Stimulated activated CD4-positive, alpha-beta T cell treated with anti-CD3 and anti-CD28 coated beads, Interleukin-1b, Interleukin-23, amount 100 ng/mL, for 24 hours (primary cell): Measurements from ENCODE around the gene APRT.

Experiments used
- DNase-seq, 4 experiments: peaks; one replicate each; pipeline ENCODE4 v3.0.0-alpha.2; 2020; ENCODE audit warnings: low read depth in 4 of 4, low spot score in 1 of 4

Gene APRT

DNA sequence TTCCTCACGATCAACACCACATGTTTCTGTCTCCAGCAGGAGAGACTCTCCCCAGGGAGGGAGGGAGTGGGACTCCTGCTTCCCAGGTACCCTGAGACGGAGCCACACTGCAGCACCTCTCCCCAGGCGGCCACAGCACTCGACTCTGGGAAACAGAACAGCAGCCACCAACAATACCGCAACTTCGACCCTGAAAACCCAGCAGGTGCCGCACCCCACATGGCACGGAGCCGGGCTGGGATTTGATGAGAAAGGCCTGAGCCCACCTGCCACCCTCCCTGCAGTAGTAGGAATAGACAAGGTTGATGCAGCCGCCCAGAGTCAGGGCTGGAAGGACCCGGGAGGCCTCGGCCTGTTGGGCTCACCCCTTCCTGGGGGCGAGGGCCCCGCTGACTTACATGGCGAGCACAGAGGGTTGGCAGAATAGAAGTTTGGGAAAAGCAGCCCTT, 30.6 kb upstream of the APRT start:
- no peak for DNase-seq

DNA sequence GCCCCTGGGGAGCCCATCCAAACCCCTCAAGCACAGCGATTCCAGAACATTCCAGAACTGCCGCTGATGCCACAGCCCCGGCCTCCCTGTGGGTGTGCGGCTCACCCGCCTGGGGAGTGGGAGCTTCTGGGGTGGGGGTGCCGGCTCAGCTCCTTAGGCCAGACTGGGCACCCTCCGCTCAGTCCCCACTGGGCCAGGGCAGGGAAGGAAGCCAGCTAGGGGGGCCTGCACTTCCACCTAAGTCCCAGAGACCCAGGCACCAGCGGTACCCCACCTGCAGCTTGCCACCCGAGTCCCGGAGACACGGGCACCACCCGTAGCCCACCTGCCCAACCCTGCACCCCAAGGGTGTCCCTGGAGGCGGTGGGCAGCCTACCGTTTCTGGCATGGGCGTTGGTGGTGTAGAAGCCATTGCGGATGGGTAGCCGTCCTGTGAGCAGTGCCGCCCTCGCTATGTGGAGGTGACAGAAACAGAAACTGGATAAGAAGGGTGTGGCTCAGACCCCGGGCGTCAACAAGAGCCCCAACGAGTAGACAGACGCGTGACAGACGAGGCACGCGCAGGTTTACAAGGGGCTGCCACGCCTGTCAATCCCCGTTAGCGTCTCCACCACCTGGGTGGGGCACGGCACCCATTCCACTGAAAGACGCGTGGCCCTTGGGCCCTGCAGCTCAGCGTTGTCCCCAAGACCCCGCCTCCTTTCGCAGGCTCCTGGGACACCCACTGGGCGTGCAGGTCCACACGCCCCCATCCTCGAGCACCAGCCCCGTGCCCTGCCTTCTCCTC, 30.0 kb upstream of the APRT start:
- DNase-seq, result no peak

DNA sequence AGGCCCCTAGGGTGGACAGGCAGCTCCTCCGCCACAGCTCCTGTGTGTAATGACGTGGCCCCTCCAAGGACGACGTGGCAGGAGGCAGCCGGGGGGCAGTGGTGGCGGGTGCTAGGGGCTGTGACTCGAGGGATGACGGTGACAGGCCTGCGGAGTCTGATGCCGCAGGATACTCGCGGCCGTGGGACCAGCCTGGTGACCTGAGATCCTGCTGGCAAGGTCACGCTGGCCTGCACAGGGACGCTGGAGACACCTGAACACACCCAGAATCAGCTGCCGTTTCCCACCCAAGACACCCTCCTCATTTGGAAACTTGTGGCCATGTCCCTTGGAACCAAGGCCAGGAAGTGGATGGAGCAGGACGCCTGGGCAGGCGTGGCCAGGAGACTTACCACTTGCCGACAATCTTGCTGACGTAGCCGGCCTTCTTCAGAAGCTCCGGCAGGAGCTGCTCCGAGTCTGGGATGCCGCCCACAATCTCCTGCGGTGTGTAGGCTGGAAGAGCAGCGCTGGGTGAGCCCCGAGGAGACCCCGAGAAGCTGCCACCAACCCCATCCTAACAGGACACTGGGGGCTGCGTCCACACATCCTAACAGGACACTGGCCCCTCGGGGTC, 29.0 kb upstream of the APRT start:
- no peak for DNase-seq

DNA sequence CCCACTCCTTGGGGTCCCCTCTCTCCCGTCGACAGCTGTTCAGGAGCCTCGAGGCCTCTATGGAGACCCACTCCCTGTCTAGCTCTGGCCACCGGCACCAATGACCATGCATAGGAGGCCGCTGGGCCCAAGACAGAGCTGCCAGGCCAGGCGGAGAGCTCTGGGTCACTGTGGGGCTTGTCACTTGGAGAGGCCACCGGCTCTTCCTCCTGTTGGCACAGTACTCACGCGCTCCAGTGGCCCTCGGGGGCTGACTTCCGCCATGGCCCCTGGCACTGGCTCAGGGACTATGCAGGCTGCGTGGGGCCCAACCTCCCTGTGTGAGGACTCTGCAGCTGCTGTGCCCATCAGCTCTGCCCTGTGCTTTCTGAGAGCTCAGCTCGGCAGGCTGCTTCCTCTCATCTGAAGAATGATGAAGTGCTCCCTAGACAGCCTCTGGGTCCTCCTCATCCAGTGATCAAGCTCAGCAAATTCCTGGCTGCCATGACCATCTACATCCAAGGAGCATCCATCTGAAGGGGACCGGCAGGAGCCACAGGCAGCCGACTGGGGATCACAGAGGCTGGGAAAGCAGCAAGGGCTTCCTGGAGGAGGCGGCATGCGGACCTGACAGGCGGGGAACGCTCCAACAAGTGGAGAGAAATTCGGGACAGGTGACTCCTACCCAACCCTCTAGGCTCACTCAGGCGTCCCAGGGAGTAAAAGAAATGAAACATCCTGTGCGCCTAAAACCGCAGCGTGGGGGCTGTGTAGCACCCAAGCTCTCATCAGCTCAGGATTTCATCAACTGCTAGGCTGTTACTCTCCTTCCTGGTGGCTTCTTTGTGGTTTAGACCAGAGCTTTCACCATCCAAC, 28.2 kb upstream of the APRT start:
- no peak for DNase-seq

DNA sequence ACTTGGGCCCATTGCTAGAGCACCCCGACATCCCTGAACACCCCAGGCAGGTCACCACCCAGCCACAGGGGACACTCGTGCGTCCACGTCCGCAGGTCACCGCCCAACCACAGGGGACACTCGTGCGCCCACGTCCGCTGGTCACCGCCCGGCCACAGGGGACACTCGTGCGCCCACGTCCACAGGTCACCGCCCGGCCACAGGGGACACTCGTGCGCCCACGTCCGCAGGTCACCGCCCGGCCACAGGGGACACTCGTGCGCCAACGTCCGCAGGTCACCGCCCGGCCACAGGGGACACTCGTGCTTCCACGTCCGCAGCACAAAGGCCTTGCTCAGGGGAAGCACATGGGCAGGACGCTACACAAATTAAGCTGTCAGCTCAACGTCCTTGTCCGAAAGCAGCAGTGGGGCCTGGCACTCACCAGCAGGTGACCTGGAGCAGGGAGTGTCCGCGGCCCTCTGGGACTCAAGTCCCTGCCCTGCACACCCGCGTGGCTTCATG, 27.4 kb upstream of the APRT start:
- DNase-seq, result no peak

DNA sequence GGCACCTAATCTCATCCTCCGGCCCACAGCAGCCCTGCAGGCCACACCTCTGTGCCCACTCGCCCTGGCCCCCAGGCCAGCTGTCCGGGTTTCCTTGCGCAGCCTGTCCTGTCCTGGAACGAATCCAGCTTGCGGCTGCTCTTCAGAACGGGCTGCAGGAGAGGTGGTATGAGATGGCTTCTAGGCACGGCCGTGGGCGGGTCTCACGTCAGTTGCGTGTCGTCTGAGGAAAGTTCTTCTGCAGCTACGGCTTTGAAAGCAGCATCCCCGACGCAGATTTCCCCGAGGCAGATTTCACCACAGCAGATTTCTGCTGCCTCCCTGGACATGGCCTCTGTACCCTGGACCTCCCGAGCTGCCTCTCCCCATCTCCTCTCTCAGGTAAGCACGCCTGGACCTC, 26.8 kb upstream of the APRT start:
- DNase-seq, result no peak

DNA sequence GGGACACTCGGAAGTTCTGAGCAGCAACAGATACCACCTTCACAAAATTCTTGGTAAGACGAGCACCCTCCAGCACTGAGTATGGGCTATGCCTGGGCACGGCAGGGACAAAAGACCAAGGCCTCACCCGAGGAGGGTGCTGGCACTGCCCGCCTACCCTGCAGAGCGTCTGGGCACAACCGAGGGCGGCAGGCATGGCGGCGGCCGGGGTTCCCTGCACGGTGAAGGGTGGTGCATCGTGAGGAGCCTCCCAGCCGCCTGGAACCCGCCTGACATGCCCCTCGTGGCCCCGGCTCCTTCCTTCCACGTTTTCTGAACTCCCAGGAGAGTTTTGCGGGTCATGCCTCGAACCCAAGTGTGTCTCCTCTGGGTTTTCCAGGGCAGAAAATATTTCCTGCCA, 26.1 kb upstream of the APRT start:
- DNase-seq, result no peak

DNA sequence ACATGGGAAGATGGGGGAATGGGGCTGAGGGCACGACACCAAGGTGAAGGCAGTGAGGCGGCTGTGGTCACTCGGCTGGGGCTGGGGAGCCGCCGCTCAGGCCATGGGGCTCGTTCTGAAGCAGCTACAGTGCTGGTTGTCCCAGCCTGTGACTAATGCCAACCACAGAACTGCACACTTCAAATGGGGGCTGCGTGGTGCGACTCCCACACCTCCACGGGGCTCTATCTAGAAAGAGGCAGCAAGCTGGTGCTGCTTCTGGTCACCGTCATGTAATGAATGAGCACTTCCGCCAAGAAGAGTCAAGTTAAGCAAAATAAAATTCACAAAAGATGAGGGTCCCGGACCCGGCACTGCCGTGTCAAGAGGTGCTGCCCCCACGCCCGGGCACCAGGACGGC, 25.1 kb upstream of the APRT start:
- DNase-seq, result no peak

DNA sequence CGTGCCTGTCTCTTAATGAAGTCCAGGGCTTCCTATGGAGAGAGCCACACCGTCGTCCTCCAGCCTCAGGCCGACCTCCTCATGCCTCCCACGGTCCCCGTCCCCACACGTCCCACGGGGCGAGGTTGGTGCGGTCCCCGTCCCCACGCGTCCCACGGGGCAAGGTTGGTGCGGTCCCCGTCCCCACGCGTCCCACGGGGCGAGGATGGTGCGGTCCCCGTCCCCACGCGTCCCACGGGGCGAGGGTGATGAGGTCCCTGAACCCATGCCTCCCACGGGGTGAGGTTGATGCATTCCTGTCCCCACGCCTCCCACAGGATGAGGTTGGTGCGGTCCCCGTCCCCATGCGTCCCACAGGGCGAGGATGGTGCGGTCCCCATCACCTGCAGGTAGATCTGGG, 24.1 kb upstream of the APRT start:
- DNase-seq, result no peak

DNA sequence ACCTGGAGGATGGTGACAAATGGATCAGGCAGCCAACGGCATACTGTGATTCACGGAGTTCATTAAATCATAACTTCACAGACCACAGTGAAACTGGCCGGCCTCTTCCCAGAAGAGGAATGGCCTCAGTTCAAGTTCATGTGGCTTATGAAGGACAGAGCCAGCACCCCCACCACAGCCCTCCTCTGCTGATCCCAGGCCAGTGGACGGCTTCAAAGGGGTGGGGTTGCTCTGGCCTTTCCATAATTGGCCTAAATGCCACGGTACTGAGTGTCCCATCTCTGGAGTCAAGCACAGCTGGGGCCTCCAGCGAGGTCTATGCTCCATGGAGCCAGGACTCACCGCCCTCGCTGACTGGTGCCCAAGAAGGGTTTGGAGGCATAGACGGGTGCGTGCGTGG, 23.7 kb upstream of the APRT start:
- no peak for DNase-seq

DNA sequence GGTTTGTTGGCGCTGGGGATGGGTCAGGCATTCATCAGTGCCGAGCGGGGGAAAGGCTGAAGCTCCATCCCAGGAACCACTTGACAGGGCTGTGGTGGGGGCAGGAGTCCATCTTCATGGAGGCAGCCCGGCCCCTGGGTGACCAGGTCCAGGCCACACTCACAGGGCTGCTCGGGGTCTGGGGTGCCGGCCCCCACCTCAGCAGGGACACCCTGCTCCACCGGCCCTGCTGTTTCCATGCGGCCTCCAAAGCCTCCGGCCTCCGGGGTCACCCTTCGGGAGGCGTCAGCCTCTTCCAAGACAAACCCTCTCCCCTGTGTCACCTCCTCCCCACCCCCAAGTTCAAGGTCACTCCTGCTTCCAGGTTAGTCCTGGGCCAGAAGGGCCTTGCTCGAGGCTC, 22.9 kb upstream of the APRT start:
- DNase-seq, result no peak

DNA sequence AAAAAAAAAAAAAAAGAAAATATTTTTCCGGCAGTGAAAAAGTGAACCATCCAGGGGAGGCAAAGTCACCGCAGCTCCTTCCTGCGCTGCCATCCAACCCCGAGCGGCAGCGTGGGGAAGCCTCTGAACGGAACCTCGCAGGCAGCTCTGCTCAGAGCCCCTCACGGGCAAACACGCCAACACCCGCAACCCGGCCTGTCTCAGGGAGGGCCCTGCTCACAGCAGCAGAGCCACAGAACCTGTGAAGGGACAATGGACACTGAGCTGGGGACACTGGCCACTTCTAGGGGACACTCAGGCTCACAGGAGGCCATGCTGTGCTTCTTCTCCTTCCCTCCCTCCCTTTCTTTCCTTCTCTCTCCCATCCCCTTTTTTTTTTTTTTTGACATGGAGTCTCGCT, 21.4 kb upstream of the APRT start:
- DNase-seq, result no peak

DNA sequence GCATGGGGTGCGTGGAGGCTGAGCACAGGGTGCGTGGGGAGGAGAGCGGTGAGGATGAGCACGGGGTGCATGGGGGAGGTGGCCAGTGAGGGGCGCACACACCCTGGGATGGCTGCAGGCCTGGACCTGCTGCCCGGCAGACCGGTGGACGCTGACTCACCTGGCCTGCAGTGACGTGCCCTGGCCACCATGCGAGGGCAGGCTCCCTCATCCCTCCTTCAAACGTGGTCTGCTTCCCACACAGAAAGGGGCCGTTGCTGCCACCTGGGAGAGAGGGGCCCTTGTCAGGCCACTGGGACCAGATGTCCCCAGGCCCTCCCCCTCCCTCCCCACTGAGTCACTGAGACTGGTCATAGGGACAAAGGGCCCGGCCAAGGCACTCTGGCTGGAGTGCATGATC, 20.1 kb upstream of the APRT start:
- DNase-seq, result no peak

DNA sequence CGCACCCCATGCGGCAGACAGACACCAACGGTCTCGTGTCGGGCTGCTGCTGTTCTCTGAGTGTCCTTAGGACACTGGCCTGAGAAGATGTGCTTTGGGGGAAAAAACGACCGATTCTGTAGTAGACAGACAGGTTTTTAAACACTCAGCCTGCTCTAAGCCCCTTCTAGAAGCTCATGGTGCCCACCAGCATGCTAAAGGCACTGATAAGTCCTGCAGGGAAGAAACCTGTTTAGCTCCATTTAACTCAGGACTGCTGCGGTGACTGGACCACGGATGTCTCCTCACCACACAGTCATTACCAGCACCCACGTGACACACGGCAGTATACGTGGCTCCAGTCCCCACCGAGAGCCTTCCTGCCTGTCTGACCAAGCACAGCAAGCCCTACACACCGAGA, 19.1 kb upstream of the APRT start:
- no peak for DNase-seq

DNA sequence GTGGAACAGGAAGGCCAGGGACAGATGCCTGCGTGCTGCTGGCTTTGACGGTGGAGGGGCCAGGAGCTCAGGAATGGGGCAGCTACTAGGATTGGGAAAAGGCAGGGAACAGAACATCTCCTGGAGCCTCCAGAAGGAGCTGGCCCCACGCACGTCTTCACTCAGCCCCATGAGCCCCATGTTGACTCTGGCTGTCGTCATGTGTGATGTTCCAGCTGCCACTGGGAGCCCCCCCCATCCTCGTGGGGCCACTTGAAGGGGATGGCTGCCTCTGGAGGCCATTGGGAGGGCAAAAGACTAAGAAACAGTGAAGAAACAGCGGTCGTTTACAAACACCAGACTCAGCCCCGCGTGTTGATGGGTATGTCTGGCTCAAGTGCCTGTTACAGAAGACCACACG, 18.5 kb upstream of the APRT start:
- DNase-seq, result no peak

DNA sequence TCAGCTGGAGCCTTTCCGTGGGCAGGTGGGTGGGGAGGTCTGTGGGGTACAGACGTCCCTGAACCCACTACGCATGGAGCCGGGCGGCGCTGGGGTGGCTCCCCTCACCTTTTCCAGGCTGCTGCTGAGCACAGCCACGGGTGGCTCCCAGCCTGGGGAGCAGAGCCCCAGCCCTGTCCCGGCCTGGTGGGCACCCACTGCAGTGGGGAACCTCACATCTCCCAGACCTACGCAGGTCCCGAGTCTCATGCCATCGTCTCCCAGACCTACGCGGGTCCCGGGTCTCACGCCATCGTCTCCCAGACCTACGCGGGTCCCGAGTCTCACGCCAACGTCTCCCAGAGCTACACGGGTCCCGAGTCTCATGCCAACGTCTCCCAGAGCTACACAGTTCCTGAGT, 17.0 kb upstream of the APRT start:
- DNase-seq, result no peak

DNA sequence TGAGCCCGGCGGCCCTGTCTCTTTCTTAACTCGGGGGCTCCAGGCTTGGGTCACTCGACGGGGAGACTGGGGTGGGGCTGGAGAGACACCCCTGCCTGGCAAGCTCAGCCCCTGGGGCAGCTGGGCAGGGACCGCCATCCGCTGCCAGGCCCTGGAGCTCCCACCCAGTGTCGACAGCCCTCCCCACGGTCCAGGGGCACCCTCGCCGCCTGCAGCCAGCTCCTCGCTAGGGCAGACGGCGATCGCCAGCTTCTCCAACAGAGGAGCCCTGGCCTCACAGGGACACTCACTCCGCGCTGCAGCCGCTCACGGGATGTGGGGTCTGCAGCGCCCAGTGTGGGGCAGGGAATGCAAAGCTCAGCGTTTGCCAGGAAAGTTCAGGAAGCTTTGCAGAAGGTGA, 16.0 kb upstream of the APRT start:
- DNase-seq, result no peak

DNA sequence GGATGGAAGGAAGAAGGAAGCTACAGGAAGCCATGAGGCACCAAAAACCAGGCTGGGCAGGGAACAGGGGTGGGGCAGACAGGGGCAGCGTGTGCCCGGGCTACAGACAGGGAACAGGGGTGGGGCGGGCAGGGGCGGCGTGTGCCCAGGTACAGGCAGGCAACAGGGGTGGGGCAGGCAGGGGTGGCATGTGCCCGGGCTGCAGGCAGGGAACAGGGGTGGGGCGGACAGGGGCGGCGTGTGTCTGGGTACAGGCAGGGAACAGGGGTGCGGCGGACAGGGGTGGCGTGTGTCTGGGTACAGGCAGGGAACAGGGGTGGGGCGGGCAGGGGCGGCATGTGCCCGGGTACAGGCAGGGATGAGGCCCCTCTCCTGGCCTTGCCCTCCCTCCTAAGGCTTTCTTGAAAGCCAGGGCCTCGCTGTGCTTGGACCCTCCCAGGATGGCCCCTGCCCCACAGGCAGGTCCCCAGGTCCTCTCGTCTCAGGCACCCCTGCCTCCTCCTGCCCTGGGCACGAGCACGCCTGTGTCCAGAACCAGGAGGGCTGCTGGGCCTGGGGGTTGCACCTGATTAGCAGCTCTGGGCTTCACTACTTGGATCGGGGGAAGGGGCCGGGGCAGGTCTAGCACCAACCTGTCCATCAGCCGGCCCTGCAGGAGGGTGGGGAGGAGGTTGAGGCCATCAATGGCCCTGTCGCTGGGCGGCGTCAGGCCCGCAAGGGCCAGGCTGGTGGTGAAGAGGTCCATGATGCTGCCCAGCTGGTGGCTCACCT, 14.5 kb upstream of the APRT start:
- DNase-seq, result no peak

DNA sequence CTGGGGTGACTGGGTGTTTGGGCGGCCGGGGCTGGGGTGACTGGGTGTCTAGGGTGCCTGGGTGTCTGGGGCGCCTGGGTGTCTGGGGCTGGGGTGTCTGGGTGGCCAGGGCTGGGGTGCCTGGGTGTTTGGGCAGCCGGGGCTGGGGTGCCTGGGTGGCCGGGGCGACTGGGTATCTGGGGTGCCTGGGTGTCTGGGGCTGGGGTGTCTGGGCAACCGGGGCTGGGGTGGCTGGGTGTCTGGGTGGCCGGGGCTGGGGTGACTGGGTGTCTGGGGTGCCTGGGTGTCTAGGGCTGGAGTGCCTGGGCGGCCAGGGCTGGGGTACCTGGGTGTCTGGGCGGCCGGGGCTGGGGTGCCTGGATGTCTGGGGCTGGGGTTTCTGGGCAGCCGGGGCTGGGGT, 13.4 kb upstream of the APRT start:
- no peak for DNase-seq

DNA sequence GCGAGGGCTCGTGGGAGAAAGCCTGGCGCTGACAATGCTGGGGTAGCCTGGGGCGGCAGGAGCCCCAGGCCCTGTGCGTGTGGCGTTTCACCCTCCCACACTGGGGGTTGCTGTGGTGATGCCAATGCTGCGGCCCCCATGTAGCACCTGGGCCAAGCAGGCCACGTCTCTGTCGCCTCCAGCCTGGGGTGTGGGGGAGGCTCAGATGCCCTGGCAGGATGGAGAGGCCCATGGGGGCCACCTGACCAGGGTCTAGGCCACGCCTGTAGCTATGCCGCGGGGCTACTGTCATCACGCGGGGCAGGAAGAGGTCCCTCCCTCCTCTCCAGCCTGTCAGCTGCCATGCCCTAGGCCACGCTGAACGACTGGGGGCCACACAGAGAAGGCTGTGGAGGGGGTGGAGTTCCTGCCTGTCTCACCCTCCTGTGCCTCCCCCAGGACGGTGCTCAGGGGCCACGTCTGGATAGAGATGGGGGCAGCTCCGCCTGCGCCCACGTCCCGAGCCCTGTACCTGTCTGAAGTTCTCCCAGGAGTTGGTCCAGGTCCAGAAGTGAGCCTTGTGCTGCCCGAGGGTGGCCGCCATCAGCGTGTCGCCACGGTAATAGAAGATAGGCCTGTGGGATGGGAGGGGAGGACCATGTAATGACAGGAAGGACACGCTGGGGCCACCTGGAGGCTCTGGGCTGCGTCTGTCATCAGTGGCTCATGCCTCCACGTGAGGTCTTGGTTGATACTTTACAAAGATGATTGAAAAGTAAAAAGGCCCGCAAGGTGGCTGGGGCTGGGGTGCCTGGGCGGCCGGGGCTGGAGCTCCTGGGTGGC, 12.7 kb upstream of the APRT start:
- no peak for DNase-seq
